H1 (cell line): ENCODE results near the gene TMEM138. TPM values are rescaled to one million over a fixed set of nuclear protein-coding genes. Genes with fewer than 3 reads are reported as not detected.

Source experiments
- CTCF ChIA-PET: fragments of 300-600 bp; sonication (Branson Sonifier 250); formaldehyde crosslinking; loops from one replicate; lab custom pipeline; 2021; ENCODE audit not compliant: partially characterized antibody; lab: Charles Lee
- POLR2A ChIA-PET: fragments of 300-600 bp; sonication (Branson Sonifier 250); formaldehyde crosslinking; loops from one replicate; lab custom pipeline; 2021; ENCODE audit warnings: inconsistent platforms; ENCODE audit not compliant: partially characterized antibody; lab: Charles Lee
- DNase-seq, 2 experiments: peaks; one replicate each; pipeline versions ENCODE4 v3.0.0 to v3.0.0-alpha.2; 2010 to 2022; ENCODE audit warnings: low spot score in 2 of 2, low read depth in 1 of 2, mixed read lengths in 1 of 2
- FAIRE-seq: peaks from 2 replicates; lab custom pipeline; 2011; peaks lifted over from hg19 to GRCh38; lab: Jason Lieb, UNC
- H2AFZ ChIP-seq: 2 replicates; pipeline ENCODE4 v1.8.1; 2012; ENCODE audit warnings: low read length, inconsistent platforms
- H2AK5ac ChIP-seq: 2 replicates; pipeline ENCODE4 v1.6.1; 2013; ENCODE audit warnings: low read depth, low read length
- H2BK120ac ChIP-seq: replicated peaks from 2 replicates; pipeline ENCODE3; 2013; ENCODE audit warnings: low read depth, low read length, inconsistent platforms
- H2BK12ac ChIP-seq: 2 replicates; pipeline ENCODE4 v1.6.1; 2013; ENCODE audit warnings: low read depth, low read length
- H2BK15ac ChIP-seq: 2 replicates; pipeline ENCODE4 v1.6.1; 2013; ENCODE audit warnings: low read length
- H2BK20ac ChIP-seq: 2 replicates; pipeline ENCODE4 v1.6.1; 2013; ENCODE audit warnings: low read length
- H2BK5ac ChIP-seq: 2 replicates; pipeline ENCODE4 v1.6.1; 2013; ENCODE audit warnings: low read depth, low read length
- H3K14ac ChIP-seq: 2 replicates; pipeline ENCODE4 v1.6.1; 2013; ENCODE audit warnings: inconsistent platforms; ENCODE audit not compliant: insufficient read length
- H3K18ac ChIP-seq: 2 replicates; pipeline ENCODE4 v1.6.1; 2013; ENCODE audit warnings: low read length; ENCODE audit errors: extremely low read depth
- H3K23ac ChIP-seq: 2 replicates; pipeline ENCODE4 v1.6.1; 2013; ENCODE audit warnings: inconsistent platforms; ENCODE audit not compliant: insufficient read length
- H3K23me2 ChIP-seq: 2 replicates; pipeline ENCODE4 v1.6.1; 2013; ENCODE audit warnings: low read depth, low read length
- H3K27ac ChIP-seq: 2 replicates; pipeline ENCODE4 v1.6.1; 2011; ENCODE audit warnings: low read depth, low read length, inconsistent platforms
- H3K27me3 ChIP-seq, 4 experiments: replicated peaks in 1 of 4; 1 replicate in 1 of 4; 2 replicates in 3 of 4; pipeline versions ENCODE4 v1.6.1 to v1.8.1; 2011 to 2013; ENCODE audit warnings: low read length in 3 of 4, mild to moderate bottlenecking in 3 of 4, inconsistent platforms in 2 of 4, mixed read lengths in 2 of 4, moderate library complexity in 1 of 4; ENCODE audit not compliant: control insufficient read depth in 3 of 4, insufficient read depth in 3 of 4; ENCODE audit errors: extremely low read depth in 1 of 4
- H3K36me3 ChIP-seq, 4 experiments: 2 replicates each; pipeline versions ENCODE4 v1.6.1 to v1.8.1; 2011 to 2013; ENCODE audit warnings: mild to moderate bottlenecking in 4 of 4, low read length in 3 of 4, moderate library complexity in 2 of 4, control low read depth in 1 of 4, inconsistent platforms in 1 of 4; ENCODE audit not compliant: insufficient read depth in 4 of 4, control insufficient read depth in 2 of 4
- H3K4ac ChIP-seq: replicated peaks from 2 replicates; pipeline ENCODE3; 2013; ENCODE audit warnings: low read length, low read depth, mixed read lengths, inconsistent platforms; ENCODE audit not compliant: insufficient read length
- H3K4me1 ChIP-seq, 4 experiments: replicated peaks in 1 of 4; 1 replicate in 1 of 4; 2 replicates in 3 of 4; pipeline versions ENCODE4 v1.6.1 to v1.8.1; 2011 to 2013; ENCODE audit warnings: low read length in 3 of 4, inconsistent platforms in 2 of 4, mixed read lengths in 1 of 4; ENCODE audit not compliant: insufficient read depth in 4 of 4, control insufficient read depth in 3 of 4
- H3K4me2 ChIP-seq, 2 experiments: 2 replicates each; pipeline versions ENCODE4 v1.6.1 to v1.8.1; 2011 to 2013; ENCODE audit warnings: low read depth in 2 of 2, low read length in 2 of 2, control low read depth in 1 of 2, inconsistent platforms in 1 of 2, mild to moderate bottlenecking in 1 of 2; ENCODE audit not compliant: insufficient read depth in 1 of 2
- H3K4me3 ChIP-seq, 4 experiments: fragments of 200-600, 300-600 bp in 1 of 4; sonication (generic), shearing (Covaris generic), sonication (Bioruptor Twin) in 1 of 4; 2 replicates each; pipeline versions ENCODE4 v1.5.1 to v1.8.1; 2011 to 2016; ENCODE audit warnings: low read length in 4 of 4, low read depth in 3 of 4, control low read depth in 2 of 4, inconsistent platforms in 2 of 4, mild to moderate bottlenecking in 2 of 4, mixed read lengths in 1 of 4, moderate library complexity in 1 of 4; ENCODE audit not compliant: insufficient read depth in 2 of 4; ENCODE audit errors: extremely low read depth in 1 of 4
- H3K56ac ChIP-seq: replicated peaks from 2 replicates; pipeline ENCODE3; 2013; ENCODE audit warnings: low read depth, mild to moderate bottlenecking, mixed read lengths, low read length, inconsistent platforms; ENCODE audit not compliant: insufficient read length
- H3K79me1 ChIP-seq: 2 replicates; pipeline ENCODE4 v1.6.1; 2013; ENCODE audit warnings: low read depth, low read length, control low read depth
- H3K79me2 ChIP-seq, 2 experiments: 2 replicates each; pipeline versions ENCODE4 v1.6.1 to v1.8.1; 2012 to 2013; ENCODE audit warnings: low read length in 2 of 2, mild to moderate bottlenecking in 2 of 2, inconsistent platforms in 1 of 2; ENCODE audit not compliant: insufficient read depth in 2 of 2, control insufficient read depth in 1 of 2
- H3K9ac ChIP-seq, 4 experiments: replicated peaks in 1 of 4; 1 replicate in 1 of 4; 2 replicates in 3 of 4; pipeline versions ENCODE4 v1.6.1 to v1.8.1; 2011 to 2013; ENCODE audit warnings: low read depth in 3 of 4, low read length in 3 of 4, control low read depth in 2 of 4, mild to moderate bottlenecking in 2 of 4, moderate library complexity in 2 of 4, inconsistent platforms in 1 of 4; ENCODE audit errors: extremely low read depth in 1 of 4
- H3K9me3 ChIP-seq, 2 experiments: 2 replicates each; pipeline versions ENCODE4 v1.6.1 to v1.8.1; 2012 to 2013; ENCODE audit warnings: mild to moderate bottlenecking in 2 of 2, moderate library complexity in 2 of 2, control low read depth in 1 of 2, inconsistent platforms in 1 of 2, low read depth in 1 of 2, low read length in 1 of 2, mixed read lengths in 1 of 2; ENCODE audit not compliant: insufficient read depth in 2 of 2
- H4K20me1 ChIP-seq, 2 experiments: replicated peaks in 1 of 2; 2 replicates each; pipeline versions ENCODE3 to v1.8.1; 2011 to 2013; ENCODE audit warnings: inconsistent platforms in 2 of 2, low read length in 2 of 2, mild to moderate bottlenecking in 1 of 2; ENCODE audit not compliant: insufficient read depth in 2 of 2, control insufficient read depth in 1 of 2
- H4K5ac ChIP-seq: 2 replicates; pipeline ENCODE4 v1.6.1; 2013; ENCODE audit warnings: low read length, low read depth, mixed read lengths, inconsistent platforms; ENCODE audit not compliant: insufficient read length
- H4K8ac ChIP-seq: 2 replicates; pipeline ENCODE4 v1.8.0; 2013; ENCODE audit warnings: mild to moderate bottlenecking, moderate library complexity, low read length, inconsistent platforms; ENCODE audit not compliant: insufficient read depth; ENCODE audit errors: extremely low read depth
- H4K91ac ChIP-seq: replicated peaks from 2 replicates; pipeline ENCODE3; 2013; ENCODE audit warnings: low read length, mixed read lengths, inconsistent platforms; ENCODE audit not compliant: insufficient read length
- BCL11A ChIP-seq, 2 experiments: IDR thresholded peaks; one replicate each; pipeline ENCODE4 v1.6.1; 2011; ENCODE audit warnings: low read depth in 2 of 2, low read length in 2 of 2, mild to moderate bottlenecking in 2 of 2
- CHD2 ChIP-seq: IDR thresholded peaks from 2 replicates; pipeline ENCODE4 v1.6.1; 2012; ENCODE audit warnings: low read length, improper control_type of control experiment
- HDAC6 ChIP-seq: IDR thresholded peaks from one replicate; pipeline ENCODE4 v1.7.1; 2012; ENCODE audit warnings: low read depth, mild to moderate bottlenecking, inconsistent platforms, low read length, moderate library complexity
- NRF1 ChIP-seq: IDR thresholded peaks from 2 replicates; pipeline ENCODE4 v1.6.1; 2011; ENCODE audit warnings: mild to moderate bottlenecking, low read depth, low read length, improper control_type of control experiment
- POLR2A ChIP-seq, 2 experiments: IDR thresholded peaks; 1 replicate in 1 of 2; 2 replicates in 1 of 2; pipeline ENCODE4 v1.6.1; 2011; ENCODE audit warnings: low read depth in 2 of 2, low read length in 2 of 2, mild to moderate bottlenecking in 2 of 2; ENCODE audit errors: control extremely low read depth in 1 of 2
- WGBS, 2 experiments: shearing (Covaris generic) in 1 of 2; methylation state at CpG; one replicate each; pipeline versions ENCODE4 v1.1.6 to v1.1.7; 2013 to 2015; ENCODE audit warnings: low lambda C conversion rate in 2 of 2, mixed read lengths in 2 of 2, inconsistent platforms in 1 of 2, low coverage in 1 of 2, missing lambda C conversion rate in 1 of 2; ENCODE audit not compliant: insufficient replicate concordance in 2 of 2, insufficient coverage in 1 of 2, insufficient read length in 1 of 2; ENCODE audit errors: extremely low coverage in 1 of 2, missing lambda C conversion rate in 1 of 2; 5-methylcytosine and 5-hydroxymethylcytosine counted together
- polyA plus RNA-seq, 7 experiments: library from polyadenylated mRNA; depleted of rRNA in 3 of 7; stranded (reverse) in 5 of 7; unstranded in 2 of 7; fragments of >200 nt in 5 of 7; fragments of 200-250 nt in 2 of 7; gene quantifications; 1 replicate in 5 of 7; 2 replicates in 1 of 7; 4 replicates in 1 of 7; pipeline versions ENCODE4 v1.2.1 to v1.2.3, GENCODE V29; 2011 to 2013; ENCODE audit warnings: missing spikeins in 2 of 7, mixed read lengths in 2 of 7
- total RNA-seq: library from RNA; stranded (reverse); fragmentation: NEBNext Ultra II Directional; extraction: Animal tissue kit (Norgen Biotek cat#: 25700); gene quantifications from 2 replicates; pipeline ENCODE4 v1.2.1, GENCODE V29; 2021

The TMEM138 gene
- total and polyA plus RNA-seq, 2 of the 8 experiments (the other 6 are each of a cell fraction or from before 2014, with no cell fraction given), result 32.9 to 59.0 TPM

DNA sequence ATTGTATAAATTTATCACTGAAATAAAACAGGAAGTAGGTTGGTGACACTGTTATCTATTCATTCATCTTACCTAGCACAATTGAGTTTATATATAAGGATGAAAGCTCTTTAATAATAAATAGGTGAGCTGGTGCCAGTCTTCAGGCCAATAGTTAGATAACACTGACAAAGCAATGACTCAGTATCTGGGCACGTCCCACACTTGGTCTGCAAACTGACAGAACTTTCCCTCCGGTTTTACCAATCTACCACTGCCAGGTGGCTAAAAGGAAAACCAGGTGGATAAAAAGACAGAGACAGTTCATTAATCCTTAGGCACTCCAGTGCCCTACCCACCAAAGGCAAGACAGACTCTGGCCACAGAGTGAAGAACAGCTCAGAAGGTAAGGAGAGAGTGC lies 46.9 kb upstream of the TMEM138 start:
- Histone ChIP-seq H3K18ac (no peak overlapping the region), H4K8ac (no peak overlapping the region), H3K23ac (no peak overlapping the region), H2BK12ac (no peak overlapping the region), H4K91ac (no peak overlapping the region), H3K23me2 (no peaks in the 10 kb centered on the region), H3K79me1 (no peaks in the 10 kb centered on the region), H3K14ac (no peak overlapping the region), H3K4ac (no peak overlapping the region), H2BK120ac (no peak overlapping the region), H2BK15ac (no peak overlapping the region), H3K9me3 (no peaks in the 10 kb centered on the region), H3K27me3 (no peaks in the 10 kb centered on the region), H2BK5ac (no peak overlapping the region), H4K20me1 (peaks cover 0 to 4% of the 10 kb centered on the region in 2 experiments), H2AK5ac (no peak overlapping the region), H3K79me2 (no peaks in the 10 kb centered on the region), H2BK20ac (no peak overlapping the region), H3K4me2 (no peak overlapping the region), H3K36me3 (peaks cover 37 to 75% (median 67%) of the 10 kb centered on the region in 4 experiments), H3K56ac (no peak overlapping the region), H3K4me3 (no peak overlapping the region), H3K9ac (no peak overlapping the region), H4K5ac (no peak overlapping the region), H3K27ac (no peak overlapping the region), H2AFZ (no peak overlapping the region), H3K4me1 (no peaks in the 10 kb centered on the region)
- POLR2A ChIA-PET, result interaction anchor here (0.9 to 2.5 kb wide), 5 partner anchors 16 to 47 kb away, joined by 3 to 8 read pairs (median 3); partner anchors contain the start of genes CYB561A3 and TMEM138
- WGBS, 2 experiments, result 95% methylated on average over 2 of the region's 2 CpGs; no CpG with 5 or more reads in 1 of the 2 experiments
- CTCF ChIA-PET, result interaction anchor here (1.1 to 1.3 kb wide), 2 partner anchors 14 to 25 kb away, joined by 3 read pairs; no protein-coding TSS in a partner anchor
- FAIRE-seq (no peak), DNase-seq (no peak)
- TF ChIP-seq POLR2A (IDR thresholded peaks at IDR 0.05; ENCODE audit: control extremely low read depth in 1 of 2, low read depth in 2 of 2, low read length in 2 of 2) (no peak), NRF1 (no peak), BCL11A (IDR thresholded peaks at IDR 0.05; ENCODE audit: low read depth in 2 of 2, low read length in 2 of 2) (no peak), CHD2 (no peak), HDAC6 (no peak)
